PC-3 (cell line): Measurements from ENCODE around the gene DKK3.

Experiments used
- CTCF ChIP-seq: fragments of 300-600 bp; sonication (generic); conservative IDR thresholded peaks from 2 replicates; pipeline ENCODE4 v1.5.1; 2017; ENCODE audit warnings: antibody characterized with exemption, low read depth, mild to moderate bottlenecking, low read length
- EZH2 ChIP-seq: fragments of 300-600 bp; sonication (generic); IDR thresholded peaks from one replicate; pipeline ENCODE4 v1.6.1; 2017; ENCODE audit warnings: antibody characterized with exemption, mild to moderate bottlenecking, low read length; ENCODE audit not compliant: unreplicated experiment

- no peak for TF ChIP-seq CTCF
- TF ChIP-seq EZH2 = no peak
Measured at GRCh38 chr11:11967669-11968510, 40.5 kb downstream of the DKK3 start.
